ENCODE measurements around the gene NME1. TPM values are rescaled to one million over a fixed set of nuclear protein-coding genes. Genes with fewer than 3 reads are reported as not detected.
A peak's percentile ranks its signal among the peaks of the same experiment; 100 is the strongest.

NME1 gene
- total and polyA plus RNA-seq, 9 of the 15 experiments (the other 6 are each of a cell fraction or from before 2014, with no cell fraction given) = 449 to 1,588 (median 604) TPM

GRCh38 chr17:51121620-51122472 is 31.5 kb upstream of the NME1 start (continued):
- TF ChIP-seq CTCF (IDR thresholded peaks at IDR 0.05 in 2 of 3, conservative IDR thresholded peaks at IDR 0.05 in 1 of 3; ENCODE audit: insufficient read depth in 2 of 3, low read depth in 1 of 3, low read length in 3 of 3) (no peak), RB1 (IDR thresholded peaks at IDR 0.05; ENCODE audit: low read depth) (0 out of 2 replicates have a peak, but pooled peaks have one; percentile 16), SRSF7 (optimal IDR thresholded peaks at IDR 0.05; ENCODE audit: low read depth, low read length) (no peak), MTA1 (IDR thresholded peaks at IDR 0.05; ENCODE audit: borderline replicate concordance) (peak; percentile 87), TEAD1 (CRISPR knock-in tag; IDR thresholded peaks at IDR 0.05) (peak; percentile 5 to 14; a peak in 2 of 4 replicates), ZNF75A (CRISPR knock-in tag; IDR thresholded peaks at IDR 0.05) (no peak), ZBTB2 (IDR thresholded peaks at IDR 0.05) (peak; percentile 78), HDGF (IDR thresholded peaks at IDR 0.05) (no peak), ZZZ3 (IDR thresholded peaks at IDR 0.05) (no peak), ZNF57 (CRISPR knock-in tag; IDR thresholded peaks at IDR 0.05) (no peak), ARID4B (CRISPR knock-in tag; IDR thresholded peaks at IDR 0.05) (peak; percentile 80), NONO (IDR thresholded peaks at IDR 0.05; ENCODE audit: low read depth in 2 of 2, low read length in 1 of 2) (0 out of 4 replicates have a peak, but pooled peaks of 1 of the 2 experiments have one; percentile 39), ZNF263 (CRISPR knock-in tag; IDR thresholded peaks at IDR 0.05; ENCODE audit: borderline replicate concordance) (no peak), ZNF239 (CRISPR knock-in tag; IDR thresholded peaks at IDR 0.05) (no peak), STAT6 (CRISPR knock-in tag; IDR thresholded peaks at IDR 0.05) (no peak), HDAC8 (tag; IDR thresholded peaks at IDR 0.05) (0 out of 2 replicates have a peak, but pooled peaks have one; percentile 42)

Data from K562 (cell line).